ENCODE data around the gene TFPI.

Gene TFPI

GRCh38 chr2:187481543-187481942 lies 72.7 kb downstream of the TFPI start:
- Histone ChIP-seq H3K9me2 (replicated peaks; ENCODE audit: control insufficient read depth, low read length) (no peaks in the 10 kb centered on the region), H3K4me2 (ENCODE audit: low read length) (no peak overlapping the region), H4K20me1 (ENCODE audit: control insufficient read depth, insufficient read depth, low read depth, low read length) (no peaks in the 10 kb centered on the region), H3K79me2 (ENCODE audit: control insufficient read depth, low read length) (no peaks in the 10 kb centered on the region), H3K4me3 (ENCODE audit: low read length) (no peak overlapping the region), H3K27ac (ENCODE audit: low read depth, low read length) (no peak overlapping the region), H3K4me1 (ENCODE audit: control insufficient read depth, low read length) (no peaks in the 10 kb centered on the region), H3F3A (ENCODE audit: control insufficient read depth, insufficient read depth) (no peaks in the 10 kb centered on the region), H3K36me3 (ENCODE audit: control insufficient read depth, low read length) (no peaks in the 10 kb centered on the region), H3K9me3 (ENCODE audit: control insufficient read depth, insufficient read depth, low read length) (no peaks in the 10 kb centered on the region), H3K27me3 (ENCODE audit: control insufficient read depth, low read length) (no peaks in the 10 kb centered on the region)
- no peak for TF ChIP-seq EZH2phosphoT487 (IDR thresholded peaks at IDR 0.05; ENCODE audit: borderline replicate concordance, low read length)
- no peak for TF ChIP-seq CTCF (IDR thresholded peaks at IDR 0.05; ENCODE audit: low read depth, low read length, poor library complexity, severe bottlenecking)

- H3K9me2 ChIP-seq (replicated peaks; ENCODE audit: control insufficient read depth, low read length) = no peaks in the 10 kb centered on the region
These were observed 75.5 kb downstream of the TFPI start for GRCh38 chr2:187478719-187479118.

GRCh38 chr2:187477051-187477450 lies 77.2 kb downstream of the TFPI start:
- H3K4me1 ChIP-seq (ENCODE audit: control insufficient read depth, low read length) = no peaks in the 10 kb centered on the region
- TF ChIP-seq EZH2phosphoT487 (IDR thresholded peaks at IDR 0.05; ENCODE audit: borderline replicate concordance, low read length) (no peak), CTCF (IDR thresholded peaks at IDR 0.05; ENCODE audit: low read depth, low read length, poor library complexity, severe bottlenecking) (no peak)
- no peaks in the 10 kb centered on the region for H3F3A ChIP-seq (ENCODE audit: control insufficient read depth, insufficient read depth)
- no peak overlapping the region for H3K27ac ChIP-seq (ENCODE audit: low read depth, low read length)
- no peak overlapping the region for H3K4me2 ChIP-seq (ENCODE audit: low read length)
- no peaks in the 10 kb centered on the region for H3K27me3 ChIP-seq (ENCODE audit: control insufficient read depth, low read length)
- H3K36me3 ChIP-seq (ENCODE audit: control insufficient read depth, low read length) = no peaks in the 10 kb centered on the region
- H3K79me2 ChIP-seq (ENCODE audit: control insufficient read depth, low read length) = no peaks in the 10 kb centered on the region
- no peaks in the 10 kb centered on the region for H3K9me3 ChIP-seq (ENCODE audit: control insufficient read depth, insufficient read depth, low read length)
- H3K9me2 ChIP-seq (replicated peaks; ENCODE audit: control insufficient read depth, low read length) = no peaks in the 10 kb centered on the region
- H3K4me3 ChIP-seq (ENCODE audit: low read length) = no peak overlapping the region
- H4K20me1 ChIP-seq (ENCODE audit: control insufficient read depth, insufficient read depth, low read depth, low read length) = no peaks in the 10 kb centered on the region

More at GRCh38 chr2:187478719-187479118, 75.5 kb downstream of the TFPI start:
- Histone ChIP-seq H3K4me1 (ENCODE audit: control insufficient read depth, low read length) (no peaks in the 10 kb centered on the region), H3K36me3 (ENCODE audit: control insufficient read depth, low read length) (no peaks in the 10 kb centered on the region), H3K79me2 (ENCODE audit: control insufficient read depth, low read length) (no peaks in the 10 kb centered on the region), H3K27ac (ENCODE audit: low read depth, low read length) (no peak overlapping the region), H3K4me2 (ENCODE audit: low read length) (no peak overlapping the region), H3K27me3 (ENCODE audit: control insufficient read depth, low read length) (no peaks in the 10 kb centered on the region), H4K20me1 (ENCODE audit: control insufficient read depth, insufficient read depth, low read depth, low read length) (no peaks in the 10 kb centered on the region), H3F3A (ENCODE audit: control insufficient read depth, insufficient read depth) (no peaks in the 10 kb centered on the region), H3K9me3 (ENCODE audit: control insufficient read depth, insufficient read depth, low read length) (no peaks in the 10 kb centered on the region), H3K4me3 (ENCODE audit: low read length) (no peak overlapping the region)
- TF ChIP-seq CTCF (IDR thresholded peaks at IDR 0.05; ENCODE audit: low read depth, low read length, poor library complexity, severe bottlenecking) (no peak), EZH2phosphoT487 (IDR thresholded peaks at IDR 0.05; ENCODE audit: borderline replicate concordance, low read length) (no peak)
